Hepatocyte (in vitro differentiated cells): ENCODE results near the gene DOK6. TPM values are rescaled to one million over a fixed set of nuclear protein-coding genes. Genes with fewer than 3 reads are reported as not detected.
"Not testable (repeated sequence)": the region's sequence is repeated elsewhere in the genome, so short reads cannot be mapped to it uniquely, and the experiment has no call there.

Source experiments
- DNase-seq: peaks from one replicate; pipeline ENCODE4 v3.0.0-alpha.2; 2016; ENCODE audit warnings: low spot score
- H2AFZ ChIP-seq: fragments of 200-600 bp; sonication (generic); 2 replicates; pipeline ENCODE4 v1.6.0; 2016; ENCODE audit warnings: antibody characterized with exemption, mild to moderate bottlenecking
- H3K27ac ChIP-seq: fragments of 200-600 bp; sonication (generic); 2 replicates; pipeline ENCODE4 v1.5.1; 2016; ENCODE audit warnings: mild to moderate bottlenecking
- H3K27me3 ChIP-seq: fragments of 200-600 bp; sonication (generic); 2 replicates; pipeline ENCODE4 v1.6.1; 2016
- H3K36me3 ChIP-seq: fragments of 200-600 bp; sonication (generic); replicated peaks from 2 replicates; pipeline ENCODE4 v1.5.1; 2016; ENCODE audit warnings: low read depth; ENCODE audit not compliant: insufficient read depth
- H3K4me1 ChIP-seq: fragments of 200-600 bp; sonication (generic); 2 replicates; pipeline ENCODE4 v1.5.1; 2016; ENCODE audit warnings: mild to moderate bottlenecking, moderate library complexity; ENCODE audit not compliant: insufficient read depth
- H3K4me2 ChIP-seq: fragments of 200-600 bp; sonication (generic); 2 replicates; pipeline ENCODE4 v1.6.0; 2016
- H3K4me3 ChIP-seq: fragments of 200-600 bp; sonication (generic); 2 replicates; pipeline ENCODE4 v1.5.1; 2016; ENCODE audit warnings: mild to moderate bottlenecking
- H3K79me2 ChIP-seq: fragments of 200-600 bp; sonication (generic); 2 replicates; pipeline ENCODE4 v1.6.0; 2017; ENCODE audit warnings: mild to moderate bottlenecking
- H3K9me2 ChIP-seq: fragments of 200-600 bp; sonication (generic); replicated peaks from 2 replicates; pipeline ENCODE4 v1.6.0; 2017; ENCODE audit warnings: mild to moderate bottlenecking; ENCODE audit not compliant: insufficient read depth
- H3K9me3 ChIP-seq: fragments of 200-600 bp; sonication (generic); 2 replicates; pipeline ENCODE4 v1.5.1; 2016; ENCODE audit warnings: low read depth, mild to moderate bottlenecking
- H4K20me1 ChIP-seq: fragments of 200-600 bp; sonication (generic); 2 replicates; pipeline ENCODE4 v1.6.0; 2016; ENCODE audit warnings: mild to moderate bottlenecking; ENCODE audit not compliant: insufficient read depth, poor library complexity, severe bottlenecking
- EZH2 ChIP-seq: fragments of 200-600 bp; sonication (generic); IDR thresholded peaks from 2 replicates; pipeline ENCODE4 v1.6.1; 2016; ENCODE audit warnings: antibody characterized with exemption, mild to moderate bottlenecking, borderline replicate concordance
- EZH2phosphoT487 ChIP-seq: fragments of 200-600 bp; sonication (generic); IDR thresholded peaks from one replicate; pipeline ENCODE4 v1.6.1; 2018; ENCODE audit warnings: antibody characterized with exemption, mild to moderate bottlenecking, low read depth, moderate library complexity; ENCODE audit not compliant: unreplicated experiment, severe bottlenecking
- whole genome bisulfite sequencing: methylation state at CpG from one replicate; pipeline ENCODE4 v1.1.6; 2016; ENCODE audit warnings: low lambda C conversion rate; ENCODE audit errors: missing lambda C conversion rate; 5-methylcytosine and 5-hydroxymethylcytosine counted together
- polyA plus RNA-seq: library from polyadenylated mRNA; unstranded; fragments of >200 nt; fragmentation: Nextera tagmentation; extraction: Ambion mirVana; gene quantifications from 2 replicates; pipeline ENCODE4 v1.2.1, GENCODE V29; 2016
- total RNA-seq: library from RNA; depleted of rRNA; stranded (reverse); fragments of >200 nt; gene quantifications from 2 replicates; pipeline ENCODE4 v1.2.3, GENCODE V29; 2014
- TF ChIP-seq, protein P1 (sequence below): fragments of 200-600 bp; sonication (generic); IDR thresholded peaks from 2 replicates; pipeline ENCODE4 v1.5.1; 2016; ENCODE audit warnings: antibody characterized with exemption, mild to moderate bottlenecking; ENCODE audit not compliant: poor library complexity

Gene DOK6
- total and polyA plus RNA-seq, 2 experiments from 2014 or later = 2.6 to 4.0 TPM

DNA sequence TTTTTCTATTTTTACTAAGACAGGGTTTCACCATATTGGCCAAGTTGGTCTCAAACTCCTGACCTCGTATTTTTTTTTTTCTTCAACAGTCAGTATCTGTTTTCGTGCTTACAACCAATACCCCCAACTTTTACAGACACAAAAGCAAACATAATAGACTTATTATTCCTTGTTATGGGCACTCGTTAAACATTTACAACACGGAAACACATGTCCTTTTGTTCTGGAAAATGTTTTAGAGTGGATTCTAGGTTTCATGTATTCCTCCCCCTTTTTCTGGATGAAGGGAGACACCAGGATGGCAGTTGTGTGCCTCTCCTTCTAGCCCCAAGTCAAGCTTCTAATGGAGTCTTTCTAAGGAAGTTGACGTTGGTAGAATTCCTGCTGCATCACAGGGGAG is 458.2 kb downstream of the DOK6 start:
- H3K27me3 ChIP-seq = no peaks in the 10 kb centered on the region
- no peaks in the 10 kb centered on the region for H3K9me2 ChIP-seq
- 65% methylated on average over 5 of the region's 5 CpGs for WGBS
- H3K79me2 ChIP-seq = no peaks in the 10 kb centered on the region
- no peak overlapping the region for H3K4me2 ChIP-seq
- no peak overlapping the region for H3K27ac ChIP-seq
- no peaks in the 10 kb centered on the region for H3K4me1 ChIP-seq
- H3K9me3 ChIP-seq = no peaks in the 10 kb centered on the region
- H2AFZ ChIP-seq = no peak overlapping the region
- H3K4me3 ChIP-seq = no peak overlapping the region
- no peak for DNase-seq
- no peaks in the 10 kb centered on the region for H3K36me3 ChIP-seq
- TF ChIP-seq EZH2 (no peak), EZH2phosphoT487 (no peak)
- TF ChIP-seq, protein P1, sequence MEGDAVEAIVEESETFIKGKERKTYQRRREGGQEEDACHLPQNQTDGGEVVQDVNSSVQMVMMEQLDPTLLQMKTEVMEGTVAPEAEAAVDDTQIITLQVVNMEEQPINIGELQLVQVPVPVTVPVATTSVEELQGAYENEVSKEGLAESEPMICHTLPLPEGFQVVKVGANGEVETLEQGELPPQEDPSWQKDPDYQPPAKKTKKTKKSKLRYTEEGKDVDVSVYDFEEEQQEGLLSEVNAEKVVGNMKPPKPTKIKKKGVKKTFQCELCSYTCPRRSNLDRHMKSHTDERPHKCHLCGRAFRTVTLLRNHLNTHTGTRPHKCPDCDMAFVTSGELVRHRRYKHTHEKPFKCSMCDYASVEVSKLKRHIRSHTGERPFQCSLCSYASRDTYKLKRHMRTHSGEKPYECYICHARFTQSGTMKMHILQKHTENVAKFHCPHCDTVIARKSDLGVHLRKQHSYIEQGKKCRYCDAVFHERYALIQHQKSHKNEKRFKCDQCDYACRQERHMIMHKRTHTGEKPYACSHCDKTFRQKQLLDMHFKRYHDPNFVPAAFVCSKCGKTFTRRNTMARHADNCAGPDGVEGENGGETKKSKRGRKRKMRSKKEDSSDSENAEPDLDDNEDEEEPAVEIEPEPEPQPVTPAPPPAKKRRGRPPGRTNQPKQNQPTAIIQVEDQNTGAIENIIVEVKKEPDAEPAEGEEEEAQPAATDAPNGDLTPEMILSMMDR = no peak
- no peaks in the 10 kb centered on the region for H4K20me1 ChIP-seq

- not testable (repeated sequence) for H3K4me1 ChIP-seq, H3K36me3 ChIP-seq, H3K4me3 ChIP-seq, H4K20me1 ChIP-seq, DNase-seq, H3K27ac ChIP-seq, H3K9me3 ChIP-seq, H3K4me2 ChIP-seq, H2AFZ ChIP-seq, H3K27me3 ChIP-seq, H3K9me2 ChIP-seq, H3K79me2 ChIP-seq
- WGBS = 94% methylated on average over 6 of the region's 6 CpGs
Observed at GRCh38 chr18:69864802-69865201, 464.1 kb downstream of the DOK6 start.

- WGBS = 44% methylated on average over 4 of the region's 4 CpGs
- H3K27me3 ChIP-seq = no peaks in the 10 kb centered on the region
- TF ChIP-seq EZH2 (no peak), EZH2phosphoT487 (no peak)
- TF ChIP-seq, protein P1 = no peak
- H3K4me2 ChIP-seq = no peak overlapping the region
- H3K27ac ChIP-seq = no peak overlapping the region
- H3K4me1 ChIP-seq = no peaks in the 10 kb centered on the region
- H2AFZ ChIP-seq = no peak overlapping the region
- no peak overlapping the region for H3K4me3 ChIP-seq
- no peak for DNase-seq
- H3K36me3 ChIP-seq = no peaks in the 10 kb centered on the region
- no peaks in the 10 kb centered on the region for H3K9me3 ChIP-seq
- H4K20me1 ChIP-seq = no peaks in the 10 kb centered on the region
- H3K79me2 ChIP-seq = no peaks in the 10 kb centered on the region
- H3K9me2 ChIP-seq = no peaks in the 10 kb centered on the region
Observed at GRCh38 chr18:69865776-69866175, 465.1 kb downstream of the DOK6 start.

DNA sequence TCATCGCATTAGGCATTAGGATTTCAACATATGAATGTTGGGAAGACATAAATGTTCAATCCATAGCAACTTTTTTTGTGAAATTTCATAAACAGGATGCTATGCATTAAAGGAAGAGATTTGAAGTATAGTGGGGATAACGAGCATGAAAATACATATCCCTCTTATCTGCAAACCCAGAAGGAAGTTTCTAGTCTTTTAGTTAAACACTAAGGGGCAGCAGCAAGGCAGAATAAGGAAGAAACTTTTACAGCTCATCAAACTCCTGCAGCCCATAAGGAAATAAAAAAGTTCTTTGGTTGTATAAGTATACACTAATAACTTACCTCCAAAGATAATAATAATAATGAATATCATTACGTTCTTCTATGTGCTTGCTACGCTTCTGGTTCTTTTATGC is 465.5 kb downstream of the DOK6 start:
- H2AFZ ChIP-seq = no peak overlapping the region
- H3K27ac ChIP-seq = no peak overlapping the region
- H3K4me3 ChIP-seq = no peak overlapping the region
- no peaks in the 10 kb centered on the region for H3K27me3 ChIP-seq
- no peak overlapping the region for H3K4me2 ChIP-seq
- no peaks in the 10 kb centered on the region for H3K36me3 ChIP-seq
- no peaks in the 10 kb centered on the region for H3K9me2 ChIP-seq
- no peaks in the 10 kb centered on the region for H3K4me1 ChIP-seq
- 91% methylated on average over 4 of the region's 4 CpGs for WGBS
- TF ChIP-seq EZH2 = no peak
- TF ChIP-seq, protein P1 = no peak
- no peaks in the 10 kb centered on the region for H3K79me2 ChIP-seq
- H4K20me1 ChIP-seq = no peaks in the 10 kb centered on the region
- no peaks in the 10 kb centered on the region for H3K9me3 ChIP-seq
- DNase-seq = no peak
